ENCODE measurements around the gene INSIG2. TPM values are rescaled to one million over a fixed set of nuclear protein-coding genes. Genes with fewer than 3 reads are reported as not detected.

INSIG2 gene
- total RNA-seq, 4 donors from 2014 or later = 3.6 to 42.4 (median 25.8) TPM

- Histone ChIP-seq H3K4me3 (no peak overlapping the region), H3K9me3 (no peaks in the 10 kb centered on the region), H3K36me3 (no peaks in the 10 kb centered on the region), H3K27ac (no peak overlapping the region), H3K4me1 (no peaks in the 10 kb centered on the region), H3K27me3 (no peaks in the 10 kb centered on the region)
- no peak for DNase-seq
- intact Hi-C loops (cut with DNase I; ENCODE audit: low total_unique reads) = no loop called here
- TF ChIP-seq POLR2A (IDR thresholded peaks at IDR 0.05) = no peak
- TF ChIP-seq CTCF (IDR thresholded peaks at IDR 0.05) = no peak
These were observed 28.3 kb upstream of the INSIG2 start for GRCh38 chr2:118059919-118060478.

DNA sequence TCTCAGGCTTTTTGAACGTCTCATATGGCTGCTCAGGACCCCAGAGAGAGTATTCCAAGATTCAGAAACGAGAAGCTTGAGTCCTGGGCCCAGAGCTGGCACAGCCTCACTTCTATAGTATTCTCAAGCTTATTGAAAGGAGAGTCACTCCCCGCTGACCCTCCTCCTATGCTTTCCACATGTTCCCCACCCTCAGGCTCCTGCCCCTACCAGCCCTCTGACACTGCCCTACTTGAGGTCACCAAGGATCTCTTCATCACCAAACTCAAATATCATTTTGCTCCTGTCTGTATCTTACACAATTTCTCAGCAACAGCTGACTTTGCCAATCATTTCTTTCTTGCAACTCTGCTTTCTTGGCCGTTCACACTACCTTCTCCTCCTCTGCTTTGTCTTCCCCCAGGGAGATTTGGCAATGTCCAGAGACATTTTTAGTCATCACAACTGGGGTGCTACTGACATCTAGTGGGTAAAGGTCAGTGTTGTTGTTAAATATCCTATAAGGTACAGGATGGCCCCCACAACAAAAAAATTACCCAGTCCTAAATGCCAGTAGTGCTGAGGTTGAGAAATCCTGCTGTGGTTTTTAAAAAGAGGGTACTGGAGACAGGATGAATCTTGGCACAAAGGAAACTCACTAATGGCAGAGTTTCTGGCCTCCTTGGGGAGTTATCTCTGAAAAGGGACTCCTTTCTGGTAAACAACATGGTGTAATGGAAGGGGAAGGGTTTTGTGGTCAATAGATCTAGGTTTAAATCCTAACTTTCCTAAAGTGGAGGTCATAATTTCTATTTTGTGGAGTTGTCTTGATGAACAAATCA, 26.9 kb upstream of the INSIG2 start:
- H3K4me3 ChIP-seq = no peak overlapping the region
- no peak for TF ChIP-seq POLR2A (IDR thresholded peaks at IDR 0.05)
- peak in 1 of 4 experiments; percentile 9 for TF ChIP-seq CTCF (IDR thresholded peaks at IDR 0.05)
- no peak overlapping the region for H3K27ac ChIP-seq
- intact Hi-C loops (cut with DNase I; ENCODE audit: low total_unique reads) = no loop called here
- no peak for DNase-seq
- no peaks in the 10 kb centered on the region for H3K9me3 ChIP-seq
- H3K27me3 ChIP-seq = no peaks in the 10 kb centered on the region
- no peaks in the 10 kb centered on the region for H3K36me3 ChIP-seq
- no peaks in the 10 kb centered on the region for H3K4me1 ChIP-seq

DNA sequence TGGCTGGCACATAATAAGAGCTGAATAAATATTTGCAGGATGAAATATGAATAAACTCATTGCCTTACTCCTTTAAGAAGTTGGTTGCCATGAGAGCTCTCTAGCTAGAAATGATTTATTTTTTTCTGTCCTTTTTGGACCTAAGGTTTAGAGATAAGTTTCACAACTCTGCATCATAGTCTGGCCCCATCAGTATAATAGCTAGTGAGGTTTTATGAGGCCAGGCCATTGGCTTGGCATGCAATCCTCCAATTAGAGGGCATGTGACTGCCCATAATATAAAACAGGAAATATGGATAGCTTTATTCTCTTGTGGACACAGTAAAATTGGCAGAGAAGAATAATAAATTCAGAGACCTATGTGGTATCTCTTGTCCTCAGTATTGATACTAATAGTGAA, 26.2 kb upstream of the INSIG2 start:
- no peak overlapping the region for H3K4me3 ChIP-seq
- H3K27ac ChIP-seq = no peak overlapping the region
- DNase-seq = no peak
- H3K9me3 ChIP-seq = no peaks in the 10 kb centered on the region
- no peaks in the 10 kb centered on the region for H3K4me1 ChIP-seq
- H3K27me3 ChIP-seq = no peaks in the 10 kb centered on the region
- TF ChIP-seq POLR2A (IDR thresholded peaks at IDR 0.05) (no peak), CTCF (IDR thresholded peaks at IDR 0.05) (no peak)
- H3K36me3 ChIP-seq = no peaks in the 10 kb centered on the region
- intact Hi-C loops (cut with DNase I; ENCODE audit: low total_unique reads) = no loop called here

DNA sequence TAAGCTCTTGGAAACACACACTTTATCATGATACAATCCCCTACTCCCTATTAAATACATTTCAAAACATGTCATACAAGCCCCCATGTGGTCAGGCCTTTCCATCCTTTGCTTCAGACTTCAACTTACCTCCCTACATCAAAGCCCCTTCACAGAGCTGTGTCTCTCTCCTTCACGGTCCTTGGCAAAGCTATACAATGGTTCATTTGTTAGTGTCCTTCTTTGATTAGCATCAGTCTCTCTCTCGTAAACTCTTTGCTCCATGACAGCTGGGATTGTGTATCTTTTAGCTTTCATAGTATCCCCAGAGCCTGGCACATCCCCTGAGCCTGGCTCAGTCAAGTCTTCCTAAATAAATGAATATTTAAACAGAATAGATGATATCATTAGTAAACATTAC, 25.6 kb upstream of the INSIG2 start:
- H3K27me3 ChIP-seq = no peaks in the 10 kb centered on the region
- H3K4me3 ChIP-seq = no peak overlapping the region
- H3K4me1 ChIP-seq = no peaks in the 10 kb centered on the region
- no peaks in the 10 kb centered on the region for H3K36me3 ChIP-seq
- intact Hi-C loops (cut with DNase I; ENCODE audit: low total_unique reads) = no loop called here
- H3K9me3 ChIP-seq = no peaks in the 10 kb centered on the region
- no peak for DNase-seq
- TF ChIP-seq CTCF (IDR thresholded peaks at IDR 0.05) (no peak), POLR2A (IDR thresholded peaks at IDR 0.05) (no peak)
- H3K27ac ChIP-seq = no peak overlapping the region

DNA sequence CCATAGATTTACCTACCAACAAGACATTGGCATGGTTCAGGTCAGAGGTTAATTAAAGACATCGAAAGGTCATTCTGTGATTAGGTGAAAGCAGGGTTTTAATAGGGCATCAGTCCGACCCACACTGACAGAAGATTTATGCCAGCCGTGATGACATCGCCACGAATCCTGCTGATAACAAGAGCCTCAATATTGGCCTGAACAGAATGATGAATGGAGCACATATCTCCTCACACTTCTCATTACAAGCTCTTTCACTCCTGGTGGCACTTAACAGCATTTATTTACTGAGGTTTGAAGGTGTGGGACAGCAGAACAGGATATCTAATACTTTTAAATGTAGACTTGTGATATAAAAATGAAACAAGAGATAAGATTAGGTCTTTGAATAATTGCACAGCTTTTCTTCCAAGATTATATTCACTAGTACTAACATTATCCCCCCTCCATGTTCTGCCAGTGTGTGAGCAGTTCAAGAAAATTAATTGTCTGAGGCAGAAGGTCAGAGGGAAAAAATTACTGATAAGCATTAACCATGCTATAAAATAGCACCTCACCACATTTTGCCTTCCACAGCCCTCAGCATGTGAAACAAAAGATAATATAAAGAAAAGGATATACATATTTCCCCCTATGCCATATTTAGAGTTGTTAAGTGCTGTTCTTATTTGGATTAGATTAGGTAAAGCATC, 23.1 kb upstream of the INSIG2 start:
- Histone ChIP-seq H3K4me3 (no peak overlapping the region), H3K4me1 (no peaks in the 10 kb centered on the region), H3K36me3 (no peaks in the 10 kb centered on the region), H3K27me3 (no peaks in the 10 kb centered on the region), H3K27ac (no peak overlapping the region), H3K9me3 (no peaks in the 10 kb centered on the region)
- TF ChIP-seq CTCF (IDR thresholded peaks at IDR 0.05) = no peak
- no peak for TF ChIP-seq POLR2A (IDR thresholded peaks at IDR 0.05)
- DNase-seq = no peak
- intact Hi-C loops (cut with DNase I; ENCODE audit: low total_unique reads) = no loop called here

All from uterus (tissue), 4 donors.